AG04450 (cell line): Measurements from ENCODE around the gene CCDC12. TPM values are rescaled to one million over a fixed set of nuclear protein-coding genes. Genes with fewer than 3 reads are reported as not detected.

Experiments
- CTCF ChIA-PET: fragments of 300-600, 350-600 bp; formaldehyde crosslinking; extraction: SDS; loops from one replicate; lab custom pipeline; 2022; ENCODE audit warnings: antibody characterized with exemption, inconsistent platforms; lab: Charles Lee
- POLR2A ChIA-PET: fragments of 350-600 bp; formaldehyde crosslinking; extraction: SDS; loops from one replicate; lab custom pipeline; 2021; ENCODE audit warnings: antibody characterized with exemption, inconsistent platforms; lab: Yijun Ruan, JAX
- DNase-seq: peaks from one replicate; pipeline ENCODE4 v3.0.0-alpha.2; 2011; ENCODE audit warnings: low read depth, low spot score
- H3K27ac ChIP-seq: one replicate; pipeline ENCODE4 v1.5.1; 2012; ENCODE audit warnings: low read depth, low read length, control low read depth
- H3K27me3 ChIP-seq: one replicate; pipeline ENCODE4 v1.6.0; 2012; ENCODE audit warnings: low read length; ENCODE audit not compliant: control insufficient read depth, insufficient read depth
- H3K4me3 ChIP-seq: 2 replicates; pipeline ENCODE4 v1.5.1; 2011; ENCODE audit warnings: mild to moderate bottlenecking, low read depth, low read length, control low read depth
- H3K9me3 ChIP-seq: 2 replicates; pipeline ENCODE4 v1.5.1; 2012; ENCODE audit warnings: low read length; ENCODE audit not compliant: control insufficient read depth, insufficient read depth
- CTCF ChIP-seq: IDR thresholded peaks from 2 replicates; pipeline ENCODE4 v1.5.1; 2011; ENCODE audit warnings: low read depth, low read length, control low read depth, inconsistent platforms
- polyA plus RNA-seq: library from polyadenylated mRNA; depleted of rRNA; stranded (reverse); fragments of >200 nt; gene quantifications from 2 replicates; pipeline ENCODE4 v1.2.3, GENCODE V29; 2011

The CCDC12 gene
- polyA plus RNA-seq, 1 experiment = 18.3 TPM

- no peak for TF ChIP-seq CTCF
- DNase-seq = no peak
- H3K27ac ChIP-seq = no peak overlapping the region
- ChIA-PET CTCF (no interaction called here), POLR2A (no interaction called here)
- no peaks in the 10 kb centered on the region; the same call in 1 of the 2 replicates for H3K9me3 ChIP-seq
- H3K27me3 ChIP-seq = no peaks in the 10 kb centered on the region
- no peak overlapping the region for H3K4me3 ChIP-seq
These were observed 24.6 kb upstream of the CCDC12 start for GRCh38 chr3:47000922-47001730.

GRCh38 chr3:47000198-47000815, 23.8 kb upstream of the CCDC12 start:
- TF ChIP-seq CTCF = no peak
- CTCF ChIA-PET = interaction anchor here (0.5 kb wide), 1 partner anchor 26 kb away, joined by 3 read pairs; no protein-coding TSS in a partner anchor
- DNase-seq = no peak
- Histone ChIP-seq H3K4me3 (no peak overlapping the region), H3K9me3 (no peaks in the 10 kb centered on the region; the same call in 1 of the 2 replicates), H3K27ac (no peak overlapping the region), H3K27me3 (no peaks in the 10 kb centered on the region)
- POLR2A ChIA-PET = no interaction called here

GRCh38 chr3:46999516-47000197, 23.1 kb upstream of the CCDC12 start:
- ChIA-PET POLR2A (no interaction called here), CTCF (interaction anchor here (0.5 to 1.5 kb wide), 6 partner anchors 21 to 87 kb away, joined by 3 to 11 read pairs (median 3); no protein-coding TSS in a partner anchor)
- Histone ChIP-seq H3K27me3 (no peaks in the 10 kb centered on the region), H3K4me3 (no peak overlapping the region), H3K27ac (no peak overlapping the region), H3K9me3 (no peaks in the 10 kb centered on the region; the same call in 1 of the 2 replicates)
- no peak for DNase-seq
- no peak for TF ChIP-seq CTCF

GRCh38 chr3:46998852-46999515, 22.4 kb upstream of the CCDC12 start:
- CTCF ChIA-PET = interaction anchor here (0.9 to 1.5 kb wide), 5 partner anchors 22 to 86 kb away, joined by 3 to 11 read pairs (median 3); no protein-coding TSS in a partner anchor

More at GRCh38 chr3:46998852-46999515, 22.4 kb upstream of the CCDC12 start:
- H3K27me3 ChIP-seq = no peaks in the 10 kb centered on the region
- DNase-seq = no peak
- no peak overlapping the region for H3K4me3 ChIP-seq
- POLR2A ChIA-PET = no interaction called here
- H3K9me3 ChIP-seq = no peaks in the 10 kb centered on the region; the same call in 1 of the 2 replicates
- no peak overlapping the region for H3K27ac ChIP-seq
- TF ChIP-seq CTCF = no peak
